Neural cell (in vitro differentiated cells): Measurements from ENCODE around the gene XPNPEP2. TPM values are rescaled to one million over a fixed set of nuclear protein-coding genes. Genes with fewer than 3 reads are reported as not detected.

ENCODE experiments used
- H2AFZ ChIP-seq: fragments of 200-600, 300-800 bp; sonication (generic), shearing (Covaris generic); 2 replicates; pipeline ENCODE4 v1.6.0; 2014; ENCODE audit warnings: low read depth, mild to moderate bottlenecking, antibody characterized with exemption, low read length, moderate library complexity
- H3F3A ChIP-seq: fragments of 200-600 bp; shearing (Covaris generic); 2 replicates; pipeline ENCODE4 v1.6.1; 2016; ENCODE audit warnings: mild to moderate bottlenecking, moderate library complexity, mixed read lengths, antibody characterized with exemption, low read length; ENCODE audit not compliant: insufficient read depth, poor library complexity, severe bottlenecking
- H3K27ac ChIP-seq: fragments of 200-600, 300-800 bp; sonication (generic), shearing (Covaris generic); 2 replicates; pipeline ENCODE4 v1.5.1; 2014; ENCODE audit warnings: mild to moderate bottlenecking, low read length, moderate library complexity
- H3K27me3 ChIP-seq: fragments of 300-800, 200-600 bp; sonication (generic), shearing (Covaris generic); 2 replicates; pipeline ENCODE4 v1.6.0; 2014; ENCODE audit warnings: mild to moderate bottlenecking, low read depth, low read length, moderate library complexity; ENCODE audit not compliant: insufficient read depth
- H3K36me3 ChIP-seq: fragments of 300-800, 200-600 bp; sonication (generic), shearing (Covaris generic); 2 replicates; pipeline ENCODE4 v1.5.1; 2014; ENCODE audit warnings: mild to moderate bottlenecking, antibody characterized with exemption, low read length, moderate library complexity; ENCODE audit not compliant: insufficient read depth
- H3K4me2 ChIP-seq: fragments of 300-800, 200-600 bp; sonication (generic), shearing (Covaris generic); 2 replicates; pipeline ENCODE4 v1.6.0; 2014; ENCODE audit warnings: mild to moderate bottlenecking, low read length
- H3K4me3 ChIP-seq: fragments of 300-800, 200-600 bp; sonication (generic), shearing (Covaris generic); 2 replicates; pipeline ENCODE4 v1.5.1; 2014; ENCODE audit warnings: mild to moderate bottlenecking, low read length, moderate library complexity
- H3K79me2 ChIP-seq: fragments of 200-600 bp; shearing (Covaris generic); replicated peaks from 2 replicates; pipeline ENCODE4 v1.6.0; 2014; ENCODE audit warnings: mild to moderate bottlenecking, low read length, moderate library complexity; ENCODE audit not compliant: insufficient read depth
- H3K9ac ChIP-seq: fragments of 300-800, 200-600 bp; sonication (generic), shearing (Covaris generic); 2 replicates; pipeline ENCODE4 v1.6.1; 2016; ENCODE audit warnings: mild to moderate bottlenecking, low read length, mixed read lengths
- H3K9me2 ChIP-seq: fragments of 200-600 bp; shearing (Covaris generic); 2 replicates; pipeline ENCODE4 v1.6.1; 2016; ENCODE audit warnings: mild to moderate bottlenecking, low read length, mixed read lengths; ENCODE audit not compliant: insufficient read depth
- H3K9me3 ChIP-seq: fragments of 200-600, 300-800 bp; sonication (generic), shearing (Covaris generic); 2 replicates; pipeline ENCODE4 v1.6.1; 2016; ENCODE audit warnings: mild to moderate bottlenecking, mixed run types, low read length, moderate library complexity, mixed read lengths
- H4K20me1 ChIP-seq: fragments of 200-600 bp; shearing (Covaris generic); 2 replicates; pipeline ENCODE4 v1.6.1; 2016; ENCODE audit warnings: mild to moderate bottlenecking, mixed run types; ENCODE audit not compliant: insufficient read depth
- CTCF ChIP-seq: fragments of 450-650 bp; IDR thresholded peaks from 2 replicates; pipeline ENCODE4 v1.5.1; 2014; ENCODE audit warnings: antibody characterized with exemption, mild to moderate bottlenecking, moderate library complexity; ENCODE audit not compliant: poor library complexity, severe bottlenecking
- EP300 ChIP-seq: fragments of 450-650 bp; conservative IDR thresholded peaks from 2 replicates; pipeline ENCODE4 v1.6.1; 2014; ENCODE audit warnings: antibody characterized with exemption, mild to moderate bottlenecking, moderate library complexity; ENCODE audit not compliant: poor library complexity, severe bottlenecking
- EZH2 ChIP-seq: fragments of 200-600, 300-800 bp; shearing (Covaris generic), sonication (generic); IDR thresholded peaks from 2 replicates; pipeline ENCODE4 v1.6.1; 2014; ENCODE audit warnings: antibody characterized with exemption, low read length, borderline replicate concordance, mild to moderate bottlenecking; ENCODE audit not compliant: insufficient read depth, poor library complexity, severe bottlenecking
- MXI1 ChIP-seq: fragments of 450-650 bp; conservative IDR thresholded peaks from 2 replicates; pipeline ENCODE4 v1.6.1; 2014; ENCODE audit warnings: antibody characterized with exemption, mild to moderate bottlenecking; ENCODE audit not compliant: poor library complexity, severe bottlenecking
- POLR2AphosphoS5 ChIP-seq: IDR thresholded peaks from 2 replicates; pipeline ENCODE4 v1.6.1; 2012
- RAD21 ChIP-seq: fragments of 450-650 bp; conservative IDR thresholded peaks from 2 replicates; pipeline ENCODE4 v1.6.1; 2014; ENCODE audit warnings: antibody characterized with exemption, mild to moderate bottlenecking, moderate library complexity
- REST ChIP-seq: IDR thresholded peaks from 2 replicates; pipeline ENCODE4 v1.6.1; 2012; ENCODE audit warnings: borderline replicate concordance
- SMC3 ChIP-seq: fragments of 450-650 bp; conservative IDR thresholded peaks from 2 replicates; pipeline ENCODE4 v1.6.1; 2014; ENCODE audit warnings: antibody characterized with exemption, mild to moderate bottlenecking, moderate library complexity; ENCODE audit not compliant: poor library complexity
- TAF1 ChIP-seq: IDR thresholded peaks from 2 replicates; pipeline ENCODE4 v1.6.1; 2012; ENCODE audit warnings: low read depth
- polyA plus RNA-seq: library from polyadenylated mRNA; depleted of rRNA; stranded (reverse); fragments of >200 nt; gene quantifications from 2 replicates; pipeline ENCODE4 v1.2.3, GENCODE V29; 2014

Gene XPNPEP2
- polyA plus RNA-seq, 1 donor from 2014 or later = not detected

DNA sequence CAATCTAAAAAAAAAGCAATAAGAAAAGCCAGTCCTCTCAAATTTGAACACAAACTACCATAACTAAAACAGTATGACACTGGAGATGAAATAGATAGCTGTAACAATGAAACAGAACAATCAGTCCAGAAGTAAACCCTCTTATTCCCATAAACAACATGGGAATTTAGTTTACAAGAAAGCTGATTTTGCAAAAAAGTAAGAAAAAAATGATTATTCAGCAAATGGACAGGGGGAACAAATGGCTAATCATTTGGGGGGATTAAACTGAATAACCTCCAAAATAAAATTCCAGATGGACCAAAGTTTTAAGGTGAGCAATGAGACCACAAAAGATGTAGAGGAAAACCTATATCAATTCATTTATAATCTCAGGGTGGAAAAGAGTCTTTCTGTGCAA lies 24.9 kb downstream of the XPNPEP2 start:
- TF ChIP-seq REST (no peak), POLR2AphosphoS5 (no peak), EZH2 (no peak), EP300 (no peak), MXI1 (no peak), CTCF (no peak), TAF1 (no peak), SMC3 (no peak), RAD21 (no peak)
- no peaks in the 10 kb centered on the region for H3F3A ChIP-seq

DNA sequence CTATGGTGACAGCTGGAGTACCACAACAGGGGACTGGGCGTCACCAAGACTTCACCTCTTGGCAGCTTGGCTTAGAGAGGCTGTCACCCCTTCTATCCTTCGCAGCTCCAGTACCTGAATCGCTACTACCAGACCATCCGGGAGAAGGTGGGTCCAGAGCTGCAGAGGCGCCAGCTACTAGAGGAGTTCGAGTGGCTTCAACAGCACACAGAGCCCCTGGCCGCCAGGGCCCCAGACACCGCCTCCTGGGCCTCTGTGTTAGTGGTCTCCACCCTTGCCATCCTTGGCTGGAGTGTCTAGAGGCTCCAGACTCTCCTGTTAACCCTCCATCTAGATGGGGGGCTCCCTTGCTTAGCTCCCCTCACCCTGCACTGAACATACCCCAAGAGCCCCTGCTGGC lies 29.4 kb downstream of the XPNPEP2 start:
- no peaks in the 10 kb centered on the region for H3F3A ChIP-seq
- H3K9ac ChIP-seq = no peak overlapping the region
- H3K27me3 ChIP-seq = no peaks in the 10 kb centered on the region
- no peaks in the 10 kb centered on the region for H3K9me2 ChIP-seq
- H2AFZ ChIP-seq = no peak overlapping the region
- no peak overlapping the region for H3K27ac ChIP-seq
- H3K4me3 ChIP-seq = no peak overlapping the region
- H3K36me3 ChIP-seq = no peaks in the 10 kb centered on the region
- no peaks in the 10 kb centered on the region for H3K9me3 ChIP-seq
- H3K79me2 ChIP-seq = no peaks in the 10 kb centered on the region
- no peak overlapping the region for H3K4me2 ChIP-seq
- H4K20me1 ChIP-seq = no peaks in the 10 kb centered on the region
- no peak for TF ChIP-seq MXI1
- no peak for TF ChIP-seq CTCF
- TF ChIP-seq REST = no peak
- TF ChIP-seq TAF1 = no peak
- TF ChIP-seq EZH2 = no peak
- no peak for TF ChIP-seq SMC3
- TF ChIP-seq EP300 = no peak
- no peak for TF ChIP-seq POLR2AphosphoS5
- no peak for TF ChIP-seq RAD21

More for the DNA sequence above, 24.9 kb downstream of the XPNPEP2 start:
- H3K4me3 ChIP-seq = no peak overlapping the region
- H3K9ac ChIP-seq = no peak overlapping the region
- H3K36me3 ChIP-seq = no peaks in the 10 kb centered on the region
- no peaks in the 10 kb centered on the region for H3K27me3 ChIP-seq
- H3K4me2 ChIP-seq = no peak overlapping the region
- no peaks in the 10 kb centered on the region for H4K20me1 ChIP-seq
- H3K9me2 ChIP-seq = no peaks in the 10 kb centered on the region
- H3K9me3 ChIP-seq = no peaks in the 10 kb centered on the region
- H3K27ac ChIP-seq = no peak overlapping the region
- H3K79me2 ChIP-seq = no peaks in the 10 kb centered on the region
- H2AFZ ChIP-seq = no peak overlapping the region
